Omental fat pad (tissue), 4 donors: ENCODE measurements around the gene AGPAT3. TPM values are rescaled to one million over a fixed set of nuclear protein-coding genes. Genes with fewer than 3 reads are reported as not detected.
"Not testable (repeated sequence)": the region's sequence is repeated elsewhere in the genome, so short reads cannot be mapped to it uniquely, and the experiment has no call there.

ENCODE experiments used
- ATAC-seq: fragments of 150-250 bp; one replicate; pipeline ENCODE4 v1.9.1; 2016; ENCODE audit warnings: mild to moderate bottlenecking, moderate library complexity; ENCODE audit not compliant: low FRiP score
- DNase-seq: peaks from one replicate; pipeline ENCODE4 v3.0.0-alpha.2; 2019; ENCODE audit warnings: low spot score
- total RNA-seq, 4 donors: library from RNA; depleted of rRNA; stranded (reverse); fragments of >200 nt; gene quantifications; one replicate each; pipeline ENCODE4 v1.1.0, GENCODE V29; 2016
- TF ChIP-seq, protein P1 (sequence below), 3 donors: fragments of 450-650 bp; IDR thresholded peaks; one replicate each; pipeline ENCODE4 v1.5.1; 2016 to 2017; ENCODE audit warnings: antibody characterized with exemption in 3 of 3, mild to moderate bottlenecking in 3 of 3, moderate library complexity in 2 of 3

AGPAT3 gene
- total RNA-seq, 4 donors from 2014 or later = 29.7 to 47.0 (median 43.3) TPM

DNA sequence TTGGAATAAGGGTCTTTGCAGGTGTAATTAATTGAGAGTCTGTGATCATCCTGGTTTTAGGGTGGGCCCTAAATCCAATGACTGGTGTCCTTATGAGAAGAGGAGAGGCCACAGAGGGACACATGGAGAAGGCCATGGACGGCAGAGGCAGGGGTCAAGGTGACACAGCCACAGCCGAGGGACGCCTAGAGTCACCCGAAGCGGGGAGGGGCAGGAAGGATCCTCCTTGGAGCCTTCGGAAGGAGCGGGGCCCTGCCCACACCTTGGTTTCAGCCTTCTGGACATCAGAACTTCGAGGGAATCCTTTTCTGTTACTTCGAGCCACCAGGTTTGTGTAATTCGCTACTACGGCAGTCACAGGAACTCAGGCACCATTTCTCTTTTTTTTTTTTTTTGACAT lies 44.6 kb upstream of the AGPAT3 start:
- TF ChIP-seq, protein P1, sequence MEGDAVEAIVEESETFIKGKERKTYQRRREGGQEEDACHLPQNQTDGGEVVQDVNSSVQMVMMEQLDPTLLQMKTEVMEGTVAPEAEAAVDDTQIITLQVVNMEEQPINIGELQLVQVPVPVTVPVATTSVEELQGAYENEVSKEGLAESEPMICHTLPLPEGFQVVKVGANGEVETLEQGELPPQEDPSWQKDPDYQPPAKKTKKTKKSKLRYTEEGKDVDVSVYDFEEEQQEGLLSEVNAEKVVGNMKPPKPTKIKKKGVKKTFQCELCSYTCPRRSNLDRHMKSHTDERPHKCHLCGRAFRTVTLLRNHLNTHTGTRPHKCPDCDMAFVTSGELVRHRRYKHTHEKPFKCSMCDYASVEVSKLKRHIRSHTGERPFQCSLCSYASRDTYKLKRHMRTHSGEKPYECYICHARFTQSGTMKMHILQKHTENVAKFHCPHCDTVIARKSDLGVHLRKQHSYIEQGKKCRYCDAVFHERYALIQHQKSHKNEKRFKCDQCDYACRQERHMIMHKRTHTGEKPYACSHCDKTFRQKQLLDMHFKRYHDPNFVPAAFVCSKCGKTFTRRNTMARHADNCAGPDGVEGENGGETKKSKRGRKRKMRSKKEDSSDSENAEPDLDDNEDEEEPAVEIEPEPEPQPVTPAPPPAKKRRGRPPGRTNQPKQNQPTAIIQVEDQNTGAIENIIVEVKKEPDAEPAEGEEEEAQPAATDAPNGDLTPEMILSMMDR (IDR thresholded peaks at IDR 0.05) = no peak
- ATAC-seq = no peak
- no peak for DNase-seq

DNA sequence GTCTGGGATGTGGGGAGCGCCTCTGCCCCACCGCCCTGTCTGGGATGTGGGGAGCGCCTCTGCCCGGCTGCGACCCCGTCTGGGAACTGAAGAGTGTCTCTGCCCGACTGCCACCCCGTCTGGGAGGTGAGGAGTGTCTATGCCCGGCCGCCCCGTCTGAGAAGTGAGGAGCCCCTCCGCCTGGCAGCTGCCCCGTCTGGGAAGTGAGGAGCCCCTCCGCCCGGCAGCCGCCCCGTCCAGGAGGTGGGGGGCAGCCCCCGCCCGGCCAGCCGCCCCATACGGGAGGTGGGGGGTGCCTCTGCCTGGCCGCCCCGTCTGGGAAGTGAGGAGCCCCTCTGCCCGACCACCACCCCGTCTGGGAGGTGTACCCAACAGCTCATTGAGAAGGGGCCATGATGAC lies 42.9 kb upstream of the AGPAT3 start:
- not testable (repeated sequence) for DNase-seq, ATAC-seq

DNA sequence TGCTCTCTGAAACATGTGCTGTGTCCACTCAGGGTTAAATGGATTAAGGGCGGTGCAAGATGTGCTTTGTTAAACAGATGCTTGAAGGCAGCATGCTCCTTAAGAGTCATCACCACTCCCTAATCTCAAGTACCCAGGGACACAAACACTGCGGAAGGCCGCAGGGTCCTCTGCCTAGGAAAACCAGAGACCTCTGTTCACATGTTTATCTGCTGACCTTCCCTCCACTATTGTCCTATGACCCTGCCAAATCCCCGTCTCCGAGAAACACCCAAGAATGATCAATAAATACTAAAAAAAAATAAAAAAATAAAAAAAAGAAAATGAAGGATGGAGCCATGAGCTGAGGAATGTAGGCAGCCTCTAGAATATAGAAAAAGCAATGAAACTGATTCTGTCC lies 42.3 kb upstream of the AGPAT3 start:
- not testable (repeated sequence) for ATAC-seq, DNase-seq

DNA sequence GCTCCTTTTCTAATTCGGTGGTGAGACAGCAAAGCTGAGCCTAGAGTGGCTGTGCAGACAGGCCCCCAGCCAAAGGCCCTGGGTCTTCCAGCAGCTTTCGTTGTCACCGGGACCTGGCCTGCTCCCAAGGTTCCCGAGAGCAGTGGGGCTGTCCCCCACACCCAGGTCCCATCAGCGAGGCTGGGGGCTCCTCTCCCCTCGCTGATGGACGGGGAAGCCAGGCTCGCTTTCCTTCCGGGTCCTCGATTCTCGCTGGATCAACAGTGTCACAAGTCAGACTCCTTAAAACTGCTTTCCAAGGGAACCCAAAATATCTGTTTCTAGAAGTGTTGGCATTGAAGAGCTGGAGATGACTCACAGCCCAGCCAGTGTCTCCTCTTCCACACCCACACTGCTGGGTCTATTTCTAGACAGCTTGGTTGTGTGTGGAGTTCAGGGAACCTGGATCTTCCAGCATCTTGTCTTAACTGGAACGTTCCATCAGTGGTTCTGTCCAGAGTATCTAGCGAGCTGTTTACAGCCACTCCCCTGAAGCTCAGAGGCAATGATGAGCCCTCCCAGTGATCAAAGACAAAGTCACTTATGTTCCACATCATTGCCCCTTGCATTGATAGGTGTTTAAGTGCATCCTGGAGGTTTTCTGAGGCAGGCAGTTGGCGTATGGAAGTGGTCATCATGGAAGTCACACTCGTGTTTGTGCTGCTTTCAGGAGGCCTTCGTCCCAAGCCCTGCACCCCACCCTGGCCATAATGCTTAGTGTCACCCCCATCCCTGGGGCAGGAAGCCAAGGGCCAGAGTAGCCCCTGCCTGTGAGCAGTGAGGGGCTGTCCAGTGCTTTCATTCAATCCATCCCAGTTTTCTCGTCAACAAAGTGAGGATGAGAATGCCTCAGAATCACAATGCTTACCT lies 40.4 kb upstream of the AGPAT3 start:
- TF ChIP-seq, protein P1 (IDR thresholded peaks at IDR 0.05) = no peak

DNA sequence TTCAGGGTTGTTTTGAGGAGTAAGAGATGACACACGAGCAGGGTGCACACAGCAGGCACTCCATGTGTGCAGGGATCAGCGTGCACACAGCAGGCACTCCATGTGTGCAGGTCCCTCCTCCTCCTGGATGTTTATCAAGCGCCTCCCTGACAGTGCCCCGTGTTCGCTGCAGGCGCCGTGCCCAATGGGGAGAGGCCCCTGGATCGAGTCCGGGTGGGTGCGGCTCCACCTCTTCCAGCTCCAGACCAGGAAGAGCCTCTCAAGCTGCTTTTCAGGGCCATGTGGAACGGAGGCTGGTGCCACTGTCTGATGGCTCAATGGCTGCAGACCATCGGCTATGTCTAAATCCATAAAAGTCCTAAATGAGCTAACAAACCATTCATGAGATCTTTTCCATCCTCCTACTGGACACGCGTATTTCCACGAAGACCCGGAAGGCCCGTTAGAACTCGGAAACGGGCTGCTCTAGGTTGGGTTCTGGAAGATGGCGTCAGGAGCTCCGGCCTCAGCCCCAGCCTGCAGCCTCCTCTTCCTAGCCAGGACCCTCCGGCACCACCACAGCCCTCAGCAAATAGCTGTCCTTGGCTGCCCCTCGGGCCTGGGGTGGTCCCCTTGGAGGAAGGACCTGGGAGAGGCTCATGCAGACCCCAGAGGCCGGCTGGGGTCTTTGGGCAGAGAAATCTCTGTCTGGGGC lies 39.6 kb upstream of the AGPAT3 start:
- DNase-seq = no peak
- ATAC-seq = no peak
- TF ChIP-seq, protein P1 (IDR thresholded peaks at IDR 0.05) = no peak

More for the DNA sequence above, 40.4 kb upstream of the AGPAT3 start:
- ATAC-seq = no peak
- DNase-seq = no peak

DNA sequence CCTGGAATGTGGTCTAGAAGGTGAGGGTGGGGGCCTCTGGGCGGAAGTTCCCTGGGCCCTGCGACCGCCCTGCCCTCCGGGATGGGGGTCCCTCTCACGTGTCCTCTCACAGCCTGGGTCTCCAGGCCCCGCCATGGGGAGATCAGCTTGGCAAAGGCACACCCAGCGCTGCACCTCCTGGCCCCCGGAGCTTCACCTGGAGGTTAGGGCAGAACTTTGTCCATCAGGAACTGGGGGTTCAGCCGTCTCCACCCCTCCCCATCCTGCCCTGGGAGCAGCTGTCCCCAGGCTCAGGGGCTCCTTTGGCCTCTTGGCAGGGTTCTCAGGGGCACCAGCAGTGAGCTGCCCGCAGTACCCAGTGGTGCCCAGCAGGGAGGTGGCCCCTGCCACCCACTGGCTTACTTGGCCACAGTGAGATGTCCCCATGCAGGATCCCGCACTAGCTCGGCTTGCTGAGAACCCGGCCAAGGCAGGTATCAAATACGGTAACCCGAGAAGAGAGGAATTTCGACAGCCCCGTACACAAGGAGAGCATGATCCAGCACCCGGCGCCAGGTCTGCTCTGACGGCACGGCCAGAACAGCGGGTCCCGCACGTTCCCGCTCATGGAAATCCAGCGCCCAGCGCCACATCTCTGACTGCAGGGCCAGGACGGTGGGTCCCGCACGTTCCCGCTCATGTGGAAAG lies 38.9 kb upstream of the AGPAT3 start:
- ATAC-seq (peak; percentile 33), DNase-seq (no peak)
- TF ChIP-seq, protein P1 (IDR thresholded peaks at IDR 0.05) = no peak

DNA sequence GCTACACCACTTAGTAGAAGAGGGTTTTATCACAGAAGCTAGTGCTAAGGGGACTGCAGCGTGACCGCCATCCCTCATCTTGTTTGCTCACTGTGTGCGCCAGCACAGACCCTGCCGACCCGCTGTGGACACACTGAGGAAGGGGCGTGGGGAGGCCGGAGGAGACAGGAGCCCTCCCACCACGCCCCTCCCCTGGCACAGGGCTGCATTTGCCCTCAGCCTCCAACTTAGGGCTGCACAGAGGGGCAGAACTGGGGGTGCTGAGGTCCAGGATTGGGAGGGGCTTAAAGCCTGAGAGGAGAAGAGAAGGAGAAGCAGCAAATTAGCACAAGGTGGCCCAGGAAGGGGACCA lies 38.4 kb upstream of the AGPAT3 start:
- no peak for DNase-seq
- TF ChIP-seq, protein P1 (IDR thresholded peaks at IDR 0.05) = no peak
- no peak for ATAC-seq
